Erythroblast (primary cell): ENCODE results near the gene ARHGEF3.
"Not testable (repeated sequence)": the region's sequence is repeated elsewhere in the genome, so short reads cannot be mapped to it uniquely, and the experiment has no call there.

Experiments used
- GATA1 ChIP-seq: IDR thresholded peaks from 2 replicates; pipeline ENCODE4 v1.6.1; 2011; ENCODE audit warnings: low read depth, mild to moderate bottlenecking, control low read depth, low read length, moderate library complexity
- POLR2A ChIP-seq: IDR thresholded peaks from 2 replicates; pipeline ENCODE4 v1.6.1; 2011; ENCODE audit warnings: mild to moderate bottlenecking, low read length

GRCh38 chr3:56718809-56719208, 82.9 kb downstream of the ARHGEF3 start:
- not testable (repeated sequence) for TF ChIP-seq POLR2A, GATA1
